CD4-positive, alpha-beta memory T cell (primary cell): ENCODE measurements around the gene MRPL19. TPM values are rescaled to one million over a fixed set of nuclear protein-coding genes. Genes with fewer than 3 reads are reported as not detected.
A peak's percentile ranks its signal among the peaks of the same experiment; 100 is the strongest.

Experiments
- CTCF ChIA-PET: fragments of 350-600 bp; sonication (Branson Sonifier 250); formaldehyde crosslinking; loops from one replicate; lab custom pipeline; 2021; ENCODE audit warnings: inconsistent platforms; ENCODE audit not compliant: partially characterized antibody; lab: Charles Lee
- POLR2A ChIA-PET: fragments of 350-600 bp; sonication (Branson Sonifier 250); formaldehyde crosslinking; loops from one replicate; lab custom pipeline; 2021; ENCODE audit not compliant: partially characterized antibody; lab: Charles Lee
- DNase-seq, 5 donors: peaks; one replicate each; pipeline versions ENCODE4 v3.0.0 to v3.0.0-alpha.2; 2020 to 2022; ENCODE audit warnings: mixed read lengths in 1 of 5
- H3K27ac ChIP-seq: one replicate; pipeline ENCODE4 v1.7.0; 2013; ENCODE audit warnings: low read depth, low read length
- H3K27me3 ChIP-seq: 2 replicates; pipeline ENCODE4 v1.7.0; 2013; ENCODE audit warnings: mild to moderate bottlenecking, low read length, moderate library complexity; ENCODE audit not compliant: insufficient read depth
- H3K36me3 ChIP-seq: 2 replicates; pipeline ENCODE4 v1.7.0; 2013; ENCODE audit warnings: mild to moderate bottlenecking, low read length, moderate library complexity; ENCODE audit not compliant: insufficient read depth
- H3K4me1 ChIP-seq: 2 replicates; pipeline ENCODE4 v1.7.0; 2013; ENCODE audit warnings: mild to moderate bottlenecking, low read length, moderate library complexity; ENCODE audit not compliant: insufficient read depth
- H3K4me3 ChIP-seq, 2 donors: one replicate each; pipeline ENCODE4 v1.7.0; 2013; ENCODE audit warnings: low read length in 2 of 2, mild to moderate bottlenecking in 1 of 2
- H3K9me3 ChIP-seq, 2 donors: one replicate each; pipeline ENCODE4 v1.7.0; 2013; ENCODE audit warnings: low read length in 2 of 2, control low read depth in 1 of 2; ENCODE audit not compliant: control insufficient read depth in 1 of 2
- H3K27ac Mint-ChIP-seq, 7 donors: one replicate each; pipeline ENCODE4 v1.8.0; 2020 to 2021; ENCODE audit warnings: mixed read lengths in 7 of 7, mild to moderate bottlenecking in 6 of 7, inconsistent platforms in 3 of 7, moderate library complexity in 3 of 7
- H3K27me3 Mint-ChIP-seq, 2 donors: one replicate each; pipeline ENCODE4 v1.8.0; 2020 to 2021; ENCODE audit warnings: mixed read lengths in 2 of 2
- H3K36me3 Mint-ChIP-seq, 2 donors: one replicate each; pipeline ENCODE4 v1.8.0; 2020 to 2021; ENCODE audit warnings: mixed read lengths in 2 of 2, inconsistent platforms in 1 of 2, mild to moderate bottlenecking in 1 of 2
- H3K4me1 Mint-ChIP-seq, 4 donors: one replicate each; pipeline ENCODE4 v1.8.0; 2020 to 2021; ENCODE audit warnings: mixed read lengths in 4 of 4, mild to moderate bottlenecking in 1 of 4
- H3K4me3 Mint-ChIP-seq, 8 donors: one replicate each; pipeline ENCODE4 v1.8.0; 2020 to 2021; ENCODE audit warnings: mixed read lengths in 8 of 8, mild to moderate bottlenecking in 7 of 8, moderate library complexity in 6 of 8, inconsistent platforms in 3 of 8
- H3K9me3 Mint-ChIP-seq, 8 donors: one replicate each; pipeline ENCODE4 v1.8.0; 2020 to 2021; ENCODE audit warnings: mixed read lengths in 8 of 8, mild to moderate bottlenecking in 5 of 8, inconsistent platforms in 3 of 8, moderate library complexity in 1 of 8
- intact Hi-C: fragments of 100-400 bp; cut with micrococcal nuclease; formaldehyde crosslinking; loops from one replicate; pipeline ENCODE4 v1.15.1; 2023
- polyA plus RNA-seq, 2 donors: library from polyadenylated mRNA; unstranded; fragments of 300-500 nt; fragmentation: Illumina TruSeq; gene quantifications; one replicate each; pipeline ENCODE4 v1.2.3, GENCODE V29; 2021
- total RNA-seq, 2 experiments: library from RNA; stranded (reverse); gene quantifications; one replicate each; pipeline ENCODE4 v1.2.3, GENCODE V29; 2021

The MRPL19 gene
- total and polyA plus RNA-seq, 4 experiments from 2014 or later = 27.6 to 35.6 (median 29.5) TPM

- Histone ChIP-seq H3K4me3 (no peak overlapping the region), H3K36me3 (no peaks in the 10 kb centered on the region), H3K4me1 (peaks cover 5% of the 10 kb centered on the region), H3K27ac (no peak overlapping the region), H3K27me3 (peaks cover 11% of the 10 kb centered on the region), H3K9me3 (no peaks in the 10 kb centered on the region)
- POLR2A ChIA-PET = no interaction called here
- peak in 4 of 5 donors; percentile 22 to 46 (median 36) for DNase-seq
- H3K27ac Mint-ChIP-seq = no peak overlapping the region
- no peaks in the 10 kb centered on the region for H3K36me3 Mint-ChIP-seq
- CTCF ChIA-PET = interaction anchor here (0.7 to 3.4 kb wide), 24 partner anchors 9 to 1784 kb away, joined by 3 to 24 read pairs (median 5); partner anchors contain the start of gene MRPL19
- H3K27me3 Mint-ChIP-seq = peaks cover 35 to 48% of the 10 kb centered on the region in 2 donors
- H3K4me3 Mint-ChIP-seq = peak overlapping the region in 3 of 8 donors; percentile 12 to 42 (median 36)
- peaks cover 0 to 3% (median 0%) of the 10 kb centered on the region in 4 donors for H3K4me1 Mint-ChIP-seq
- intact Hi-C loops = loop anchor here (1.0 to 5.0 kb wide), 2 partner anchors 542 to 690 kb away; no protein-coding TSS in a partner anchor
- peaks cover 0 to 1% (median 0%) of the 10 kb centered on the region in 8 donors for H3K9me3 Mint-ChIP-seq
Measured at GRCh38 chr2:75608684-75609333, 37.8 kb upstream of the MRPL19 start.

GRCh38 chr2:75609334-75609689, 37.3 kb upstream of the MRPL19 start:
- POLR2A ChIA-PET = no interaction called here
- Histone ChIP-seq H3K4me3 (no peak overlapping the region), H3K4me1 (peaks cover 5% of the 10 kb centered on the region), H3K36me3 (no peaks in the 10 kb centered on the region), H3K9me3 (no peaks in the 10 kb centered on the region), H3K27me3 (peaks cover 11% of the 10 kb centered on the region), H3K27ac (no peak overlapping the region)
- CTCF ChIA-PET = interaction anchor here (0.7 to 3.4 kb wide), 14 partner anchors 9 to 690 kb away, joined by 3 to 24 read pairs (median 10); partner anchors contain the start of gene MRPL19
- peaks cover 0 to 1% (median 0%) of the 10 kb centered on the region in 8 donors for H3K9me3 Mint-ChIP-seq
- no peaks in the 10 kb centered on the region for H3K36me3 Mint-ChIP-seq
- H3K4me3 Mint-ChIP-seq = no peak overlapping the region
- peaks cover 0 to 3% (median 0%) of the 10 kb centered on the region in 4 donors for H3K4me1 Mint-ChIP-seq
- H3K27ac Mint-ChIP-seq = peak overlapping the region in 1 of 7 donors; percentile 67
- DNase-seq = no peak
- intact Hi-C loops = loop anchor here (1.0 to 5.0 kb wide), 2 partner anchors 542 to 690 kb away; no protein-coding TSS in a partner anchor
- peaks cover 35 to 49% of the 10 kb centered on the region in 2 donors for H3K27me3 Mint-ChIP-seq

- Histone ChIP-seq H3K36me3 (no peaks in the 10 kb centered on the region), H3K27ac (no peak overlapping the region), H3K4me1 (peaks cover 5% of the 10 kb centered on the region), H3K9me3 (no peaks in the 10 kb centered on the region), H3K4me3 (no peak overlapping the region), H3K27me3 (peaks cover 11% of the 10 kb centered on the region)
- POLR2A ChIA-PET = no interaction called here
- H3K4me1 Mint-ChIP-seq = peaks cover 0 to 3% (median 0%) of the 10 kb centered on the region in 4 donors
- H3K27me3 Mint-ChIP-seq = peaks cover 32 to 47% of the 10 kb centered on the region in 2 donors
- DNase-seq = no peak
- no peaks in the 10 kb centered on the region for H3K36me3 Mint-ChIP-seq
- no peak overlapping the region for H3K4me3 Mint-ChIP-seq
- no peak overlapping the region for H3K27ac Mint-ChIP-seq
- CTCF ChIA-PET = interaction anchor here (0.9 to 3.4 kb wide), 9 partner anchors 9 to 690 kb away, joined by 3 to 24 read pairs (median 14); no protein-coding TSS in a partner anchor
- intact Hi-C loops = loop anchor here (1.0 to 5.0 kb wide), 2 partner anchors 543 to 691 kb away; no protein-coding TSS in a partner anchor
- peaks cover 0 to 1% (median 0%) of the 10 kb centered on the region in 8 donors for H3K9me3 Mint-ChIP-seq
Measured at GRCh38 chr2:75609937-75610508, 36.6 kb upstream of the MRPL19 start.

GRCh38 chr2:75610671-75611070, 35.9 kb upstream of the MRPL19 start:
- H3K9me3 Mint-ChIP-seq = peaks cover 0 to 1% (median 0%) of the 10 kb centered on the region in 8 donors
- no peak overlapping the region for H3K27ac Mint-ChIP-seq
- H3K4me3 Mint-ChIP-seq = no peak overlapping the region
- H3K4me1 Mint-ChIP-seq = peaks cover 0 to 3% (median 0%) of the 10 kb centered on the region in 4 donors
- no peaks in the 10 kb centered on the region for H3K9me3 ChIP-seq
- H3K27me3 ChIP-seq = peaks cover 11% of the 10 kb centered on the region
- H3K36me3 ChIP-seq = no peaks in the 10 kb centered on the region
- H3K4me1 ChIP-seq = peaks cover 5% of the 10 kb centered on the region
- H3K27me3 Mint-ChIP-seq = peaks cover 29 to 48% of the 10 kb centered on the region in 2 donors
- ChIA-PET POLR2A (no interaction called here), CTCF (interaction anchor here (0.9 to 3.4 kb wide), 8 partner anchors 9 to 691 kb away, joined by 3 to 24 read pairs (median 15); no protein-coding TSS in a partner anchor)
- H3K27ac ChIP-seq = no peak overlapping the region
- no peaks in the 10 kb centered on the region for H3K36me3 Mint-ChIP-seq
- intact Hi-C loops = no loop called here
- no peak overlapping the region for H3K4me3 ChIP-seq
- DNase-seq = no peak

GRCh38 chr2:75612108-75612861, 34.3 kb upstream of the MRPL19 start:
- Histone ChIP-seq H3K4me3 (no peak overlapping the region), H3K4me1 (peaks cover 5% of the 10 kb centered on the region), H3K27me3 (peaks cover 11% of the 10 kb centered on the region), H3K9me3 (no peaks in the 10 kb centered on the region), H3K27ac (no peak overlapping the region), H3K36me3 (no peaks in the 10 kb centered on the region)
- CTCF ChIA-PET = interaction anchor here (1.1 to 2.0 kb wide), 3 partner anchors 8 to 16 kb away, joined by 3 to 6 read pairs (median 5); no protein-coding TSS in a partner anchor
- POLR2A ChIA-PET = no interaction called here
- DNase-seq = no peak
- peaks cover 30 to 43% of the 10 kb centered on the region in 2 donors for H3K27me3 Mint-ChIP-seq
- H3K4me1 Mint-ChIP-seq = peaks cover 0 to 3% (median 0%) of the 10 kb centered on the region in 4 donors
- no peak overlapping the region for H3K4me3 Mint-ChIP-seq
- H3K9me3 Mint-ChIP-seq = peaks cover 0 to 7% (median under 1%) of the 10 kb centered on the region in 8 donors
- intact Hi-C loops = no loop called here
- H3K27ac Mint-ChIP-seq = no peak overlapping the region
- no peaks in the 10 kb centered on the region for H3K36me3 Mint-ChIP-seq

- Mint-ChIP-seq H3K4me1 (peaks cover 0 to 3% (median 0%) of the 10 kb centered on the region in 4 donors), H3K36me3 (no peaks in the 10 kb centered on the region), H3K4me3 (no peak overlapping the region), H3K9me3 (peaks cover 0 to 10% (median under 1%) of the 10 kb centered on the region in 8 donors), H3K27ac (no peak overlapping the region), H3K27me3 (peaks cover 28 to 40% of the 10 kb centered on the region in 2 donors)
- H3K27me3 ChIP-seq = peaks cover 11% of the 10 kb centered on the region
- H3K4me1 ChIP-seq = peaks cover 5% of the 10 kb centered on the region
- no peak overlapping the region for H3K4me3 ChIP-seq
- H3K27ac ChIP-seq = no peak overlapping the region
- H3K9me3 ChIP-seq = no peaks in the 10 kb centered on the region
- H3K36me3 ChIP-seq = no peaks in the 10 kb centered on the region
- intact Hi-C loops = no loop called here
- no peak for DNase-seq
- ChIA-PET POLR2A (no interaction called here), CTCF (interaction anchor here (1.1 to 2.0 kb wide), 3 partner anchors 8 to 16 kb away, joined by 3 to 6 read pairs (median 5); no protein-coding TSS in a partner anchor)
Measured at GRCh38 chr2:75612862-75613243, 33.7 kb upstream of the MRPL19 start.
